Stimulated activated CD8-positive, alpha-beta memory T cell treated with anti-CD3 and anti-CD28 coated beads, Interleukin-15, amount 100 ng/mL, for 4 hours (primary cell): Measurements from ENCODE around the gene PHACTR1.

ENCODE experiments used
- DNase-seq, 2 donors: peaks; one replicate each; pipeline ENCODE4 v3.0.0-alpha.2; 2020; ENCODE audit warnings: low read depth in 2 of 2

The PHACTR1 gene

GRCh38 chr6:12849809-12850198 lies 133.2 kb downstream of the PHACTR1 start:
- no peak for DNase-seq

DNA sequence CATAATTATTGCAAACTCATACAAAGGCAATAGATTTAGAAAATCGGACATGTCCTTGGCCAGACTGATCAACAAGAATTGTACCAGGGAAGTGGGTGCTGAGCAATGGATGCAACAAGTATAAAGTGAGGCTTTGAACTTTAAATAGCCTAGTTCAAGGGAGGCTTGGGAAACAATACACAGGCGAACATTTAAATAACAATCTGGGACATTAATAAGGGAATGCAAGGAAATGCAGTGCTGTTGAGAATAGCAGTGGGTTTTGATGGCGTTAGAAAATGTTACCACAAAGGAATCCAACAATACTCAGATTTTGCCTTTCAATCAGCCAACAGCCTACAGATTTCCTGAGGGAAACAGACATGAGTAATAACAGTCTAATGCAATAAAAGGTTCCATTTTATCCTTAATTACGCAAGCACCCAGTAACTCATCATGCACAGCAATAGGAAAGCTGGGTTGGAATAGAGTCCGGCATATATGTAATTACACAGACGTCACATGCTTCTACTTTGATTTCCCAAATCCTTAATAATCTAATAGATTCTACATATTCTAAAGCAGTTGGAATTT lies 134.6 kb downstream of the PHACTR1 start:
- no peak for DNase-seq

GRCh38 chr6:12861603-12862002 lies 145.0 kb downstream of the PHACTR1 start:
- DNase-seq, result no peak

- DNase-seq, result no peak
Observed at GRCh38 chr6:12865117-12865516, 148.6 kb downstream of the PHACTR1 start.

DNA sequence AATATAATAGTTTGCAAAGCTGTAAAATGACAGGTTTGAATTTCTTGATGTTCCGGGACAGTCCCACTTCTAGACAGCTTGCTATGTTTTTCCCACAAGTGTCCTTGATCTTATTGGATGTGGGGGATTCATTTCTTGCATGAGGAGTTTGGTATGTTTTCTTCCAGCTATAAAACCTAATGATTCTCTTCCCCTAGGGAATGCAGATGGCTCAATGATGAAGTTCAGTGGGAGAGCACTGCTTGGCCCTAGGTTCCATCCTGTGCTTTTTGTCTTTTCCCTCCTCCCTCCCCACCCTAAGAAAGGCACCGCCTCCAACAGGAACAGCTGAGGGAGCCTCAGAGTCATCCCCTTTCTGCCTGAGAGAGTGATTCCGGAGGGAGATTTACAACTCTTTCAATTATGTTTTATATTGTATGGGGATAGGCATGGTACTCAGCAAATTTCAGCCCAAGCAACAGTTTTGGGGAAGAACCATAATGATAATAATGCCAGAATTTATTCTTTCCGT lies 149.2 kb downstream of the PHACTR1 start:
- no peak for DNase-seq

DNA sequence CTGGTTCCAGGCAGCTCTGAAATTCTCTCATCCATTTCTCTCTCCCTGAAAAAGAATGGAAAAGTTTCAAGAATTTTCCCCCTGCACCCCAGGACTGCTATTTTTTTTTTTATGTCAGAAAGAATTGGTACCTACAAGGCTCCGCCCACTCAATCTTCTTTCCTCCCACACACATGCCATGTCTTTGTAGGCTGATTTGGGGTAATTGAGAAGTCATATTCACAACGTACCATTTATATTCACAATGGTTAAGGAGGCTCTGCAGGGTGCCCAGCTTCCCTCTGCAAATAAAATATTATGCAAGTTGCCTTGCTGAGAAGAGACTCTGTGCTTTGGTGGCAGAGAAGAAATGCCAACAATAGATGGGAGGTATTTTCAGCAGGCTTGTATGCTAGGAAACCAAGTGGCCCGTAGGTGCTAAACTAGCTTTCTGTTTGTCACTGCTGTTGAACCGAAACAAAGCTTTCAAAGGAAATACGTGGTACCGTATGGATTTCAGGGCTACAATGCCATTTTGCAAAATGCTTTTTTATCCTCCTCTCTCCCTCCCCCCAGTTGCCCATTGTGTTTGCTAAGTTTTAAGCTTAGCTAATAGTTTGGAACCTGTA lies 150.0 kb downstream of the PHACTR1 start:
- DNase-seq, result no peak

DNA sequence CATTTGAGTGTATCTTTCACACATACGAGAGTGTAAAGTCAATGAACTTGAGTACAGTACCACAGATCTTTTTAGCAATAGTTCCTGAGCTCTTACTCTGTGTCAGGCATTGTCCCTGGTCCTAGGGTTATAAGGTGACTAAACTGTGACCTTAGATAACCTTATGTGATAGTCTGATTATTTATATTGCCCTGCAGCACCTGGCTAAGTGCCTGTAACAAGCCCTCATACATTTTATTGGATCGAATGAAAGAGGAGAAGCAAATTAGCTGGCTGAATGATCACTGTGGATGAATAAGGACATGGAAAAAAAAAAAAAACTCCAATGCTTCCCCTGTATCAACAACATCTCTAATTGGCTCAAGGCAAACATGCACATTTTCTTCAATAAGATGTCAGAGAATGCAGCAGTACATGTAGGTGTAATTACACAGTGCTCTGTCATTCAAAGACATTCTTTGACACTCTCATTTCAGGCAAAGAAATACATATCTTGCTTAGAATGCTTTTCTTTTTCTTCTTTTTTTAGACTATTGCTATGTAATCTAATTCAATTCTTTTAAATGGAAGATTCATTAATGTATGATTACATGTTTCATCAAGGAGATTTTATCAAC lies 153.4 kb downstream of the PHACTR1 start:
- no peak for DNase-seq

- no peak for DNase-seq
Observed at GRCh38 chr6:12873691-12874090, 157.1 kb downstream of the PHACTR1 start.

DNA sequence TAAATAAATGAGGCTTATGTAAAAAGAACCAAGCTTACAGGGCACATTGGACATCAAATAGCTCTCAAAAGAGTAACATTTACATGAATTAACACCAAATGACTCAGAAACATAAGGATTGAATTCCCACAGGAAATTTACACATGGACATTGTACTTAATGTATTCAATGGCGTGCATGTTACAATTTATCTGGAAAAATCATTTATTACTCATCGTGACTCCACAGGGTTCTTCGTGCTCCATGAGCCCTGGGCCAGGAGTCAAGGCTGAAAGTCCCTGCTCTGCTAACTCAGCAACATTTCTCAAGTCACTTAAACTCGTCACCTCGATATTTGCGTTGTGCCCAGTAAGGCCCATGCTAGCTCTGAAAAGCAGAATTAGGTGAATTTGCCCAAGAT lies 158.5 kb downstream of the PHACTR1 start:
- DNase-seq, result no peak

DNA sequence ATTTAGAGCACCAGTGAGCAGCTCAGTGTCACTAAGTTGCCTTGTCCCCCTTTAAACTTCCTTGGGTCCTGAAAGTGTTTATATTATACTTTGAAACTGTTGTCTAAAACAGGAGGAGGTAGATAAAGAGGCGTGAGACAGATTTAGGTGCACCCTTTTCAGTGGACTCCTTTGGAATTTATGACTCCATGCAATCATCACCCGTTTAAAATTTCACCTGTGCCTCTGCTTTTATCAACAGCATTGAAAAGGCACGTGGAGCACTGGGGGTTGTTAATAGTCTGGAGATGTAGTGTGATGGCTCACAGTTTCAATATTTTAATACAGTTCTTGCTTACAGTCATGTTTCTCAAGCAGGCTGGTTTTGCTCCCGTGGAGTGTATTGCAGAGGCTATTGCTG lies 162.2 kb downstream of the PHACTR1 start:
- DNase-seq, result no peak

- DNase-seq, result no peak
Observed at GRCh38 chr6:12882761-12883290, 166.3 kb downstream of the PHACTR1 start.

GRCh38 chr6:12884983-12885382 lies 168.4 kb downstream of the PHACTR1 start:
- no peak for DNase-seq

DNA sequence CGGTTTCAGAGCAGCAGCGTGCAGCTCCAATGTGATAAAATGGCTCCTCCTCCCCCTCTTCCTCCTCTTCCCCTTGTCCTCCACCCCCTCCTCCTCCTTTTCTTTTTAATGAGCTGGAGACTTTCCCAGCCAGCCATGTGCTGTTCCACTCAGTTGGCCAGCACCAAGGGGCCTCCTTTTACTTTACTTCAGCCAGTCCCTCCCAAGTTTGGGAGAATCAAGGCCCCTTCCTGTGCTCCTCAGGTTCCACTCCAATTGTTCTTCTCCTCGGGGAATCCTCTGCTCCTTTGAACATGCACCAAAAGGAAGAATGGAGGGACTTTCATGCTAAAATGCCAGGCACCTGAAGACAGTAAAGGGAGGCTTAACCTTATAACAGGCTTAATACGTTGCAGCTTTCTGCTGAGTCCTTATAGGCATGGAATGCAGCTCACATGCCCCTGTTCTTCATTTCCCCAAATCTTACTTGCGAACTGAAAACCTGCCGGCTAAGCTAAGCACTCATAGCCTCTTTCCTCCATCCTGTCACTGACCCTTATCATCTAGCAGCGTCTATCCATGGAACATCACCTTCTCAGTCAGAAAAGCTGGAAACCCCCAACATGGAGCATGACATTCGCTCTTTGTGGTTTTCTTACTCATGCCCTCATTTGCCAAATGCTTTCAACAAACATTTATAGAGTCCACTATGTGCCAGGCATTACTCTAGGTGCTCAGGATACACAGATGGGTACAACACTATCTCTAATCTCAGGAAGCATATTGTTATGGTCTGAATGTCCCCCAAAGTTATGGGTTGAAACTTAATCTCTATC lies 170.6 kb downstream of the PHACTR1 start:
- DNase-seq, result no peak

DNA sequence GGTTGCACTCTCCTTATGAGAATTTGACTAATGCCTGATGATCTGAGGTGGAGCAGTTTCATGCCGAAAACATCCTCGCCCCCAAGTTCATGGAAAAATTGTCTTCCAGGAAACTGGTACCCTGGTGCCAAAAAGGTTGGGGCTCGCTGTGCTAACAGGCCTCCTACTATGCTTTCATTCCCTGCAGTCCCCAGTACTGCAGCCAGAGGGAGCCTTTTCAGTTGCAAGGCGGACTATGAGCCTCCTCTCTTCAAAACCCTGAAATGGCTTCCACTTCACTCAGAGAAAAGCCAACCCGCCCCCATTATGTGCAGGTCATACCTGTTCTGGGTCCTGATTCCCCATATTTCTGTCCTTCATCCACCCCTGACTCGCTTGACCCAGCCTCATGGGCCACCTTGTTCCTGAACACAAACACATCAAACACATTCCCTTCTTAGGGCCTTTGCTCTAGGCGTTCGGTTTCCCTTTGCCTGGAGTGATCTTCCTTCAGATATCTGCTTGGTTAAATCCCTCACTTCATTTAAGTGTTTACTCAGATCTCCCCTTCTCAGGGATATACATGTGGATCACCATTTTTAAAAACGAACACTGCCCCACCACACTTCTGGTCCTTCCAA lies 173.7 kb downstream of the PHACTR1 start:
- DNase-seq, result no peak

- no peak for DNase-seq
Observed at GRCh38 chr6:12891595-12891994, 175.0 kb downstream of the PHACTR1 start.

- DNase-seq, result no peak
Observed at GRCh38 chr6:12892151-12892550, 175.6 kb downstream of the PHACTR1 start.

- no peak for DNase-seq
Observed at GRCh38 chr6:12893036-12893435, 176.5 kb downstream of the PHACTR1 start.

GRCh38 chr6:12895721-12896120 lies 179.2 kb downstream of the PHACTR1 start:
- DNase-seq, result no peak

GRCh38 chr6:12896208-12896733 lies 179.7 kb downstream of the PHACTR1 start:
- DNase-seq, result no peak

DNA sequence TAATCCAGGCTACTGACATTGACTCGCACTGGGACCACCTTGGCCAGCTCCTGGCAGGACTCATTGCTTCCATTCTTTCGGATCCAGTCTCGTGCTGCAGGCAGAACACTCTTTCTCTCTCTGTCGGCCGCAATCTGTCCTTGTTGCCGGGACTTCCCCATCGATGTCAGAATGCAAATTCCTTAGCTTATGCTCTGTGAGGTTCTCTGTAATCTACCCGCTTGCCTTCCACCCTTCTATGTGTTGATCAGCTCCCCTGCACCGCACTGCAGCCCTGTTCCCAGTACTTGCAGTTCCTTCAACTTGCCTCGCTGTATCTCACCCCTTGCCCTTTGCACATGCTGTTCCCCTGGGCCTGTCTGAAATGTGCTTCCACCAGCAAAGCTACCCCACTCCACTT lies 182.0 kb downstream of the PHACTR1 start:
- no peak for DNase-seq

- DNase-seq, result no peak
Observed at GRCh38 chr6:12899046-12899833, 182.7 kb downstream of the PHACTR1 start.
